Measurements from ENCODE around the gene CCDC92B. TPM values are rescaled to one million over a fixed set of nuclear protein-coding genes. Genes with fewer than 3 reads are reported as not detected.

Gene CCDC92B
- total and polyA plus RNA-seq, 9 of the 15 experiments (the other 6 are each of a cell fraction or from before 2014, with no cell fraction given) = not detected

- TF ChIP-seq E2F5 (CRISPR knock-in tag; IDR thresholded peaks at IDR 0.05) = no peak
- no peak for TF ChIP-seq CHAMP1 (IDR thresholded peaks at IDR 0.05)
Measured at GRCh38 chr17:2776589-2777241, 27.3 kb upstream of the CCDC92B start (continued).

- no peak overlapping the region for H3K4me2 ChIP-seq (ENCODE audit: insufficient read depth, low read length)
- intact Hi-C loops (cut with micrococcal nuclease) (no loop called here), in situ Hi-C loops (cut with MboI) (no loop called here)
- H3K9me3 ChIP-seq (replicated peaks; ENCODE audit: control insufficient read depth, insufficient read depth, low read depth, low read length) = no peaks in the 10 kb centered on the region
- CTCF ChIA-PET (ENCODE audit: low intra/inter-chr PET ratio) = no interaction called here
- ATAC-seq (no peak), FAIRE-seq (no peak), DNase-seq (ENCODE audit: extremely low read depth in 1 of 4, low spot score in 3 of 4) (no peak)
- H3K4me3 ChIP-seq = no peak overlapping the region
- no peaks in the 10 kb centered on the region; the same call in 1 of the 2 replicates for H4K20me1 ChIP-seq (replicated peaks; ENCODE audit: control insufficient read depth, insufficient read depth, low read length)
- peaks cover 3 to 24% of the 10 kb centered on the region in 2 experiments; a peak in 2 of 5 replicates for H3K27me3 ChIP-seq (ENCODE audit: control insufficient read depth in 2 of 2, insufficient read depth in 2 of 2, low read length in 2 of 2)
- no peaks in the 10 kb centered on the region for H3K36me3 ChIP-seq (ENCODE audit: control insufficient read depth, insufficient read depth, low read length)
- no peak overlapping the region for H3K27ac ChIP-seq (ENCODE audit: extremely low read depth, low read depth, low read length)
- no peaks in the 10 kb centered on the region for H3K79me2 ChIP-seq (ENCODE audit: control insufficient read depth, insufficient read depth, low read length)
- POLR2A ChIA-PET = no interaction called here
- no TSS peak for BruUV-seq (replicated peaks)
- no peaks in the 10 kb centered on the region for H3K9me1 ChIP-seq (ENCODE audit: control insufficient read depth, insufficient read depth, low read length)
- H2AFZ ChIP-seq (ENCODE audit: low read depth, low read length) = no peak overlapping the region
- peaks cover 0 to 6% of the 10 kb centered on the region in 2 experiments; a peak in 1 of 5 replicates for H3K4me1 ChIP-seq (replicated peaks in 1 of 2; ENCODE audit: control insufficient read depth in 2 of 2, insufficient read depth in 2 of 2, low read length in 2 of 2)
- no peak overlapping the region for H3K9ac ChIP-seq (ENCODE audit: insufficient read depth in 1 of 2, low read depth in 2 of 2, low read length in 2 of 2)
- 2% methylated on average over 5 of the region's 6 CpGs for WGBS (ENCODE audit: insufficient coverage, low coverage, missing lambda C conversion rate)
- TF ChIP-seq ZNF79 (CRISPR knock-in tag; IDR thresholded peaks at IDR 0.05; ENCODE audit: low read depth) (no peak), ZNF12 (CRISPR knock-in tag; IDR thresholded peaks at IDR 0.05) (no peak), SMARCE1 (IDR thresholded peaks at IDR 0.05) (no peak), ZBTB34 (CRISPR knock-in tag; IDR thresholded peaks at IDR 0.05) (no peak), E2F8 (IDR thresholded peaks at IDR 0.05; ENCODE audit: low read depth, partially characterized antibody) (no peak), ATF6 (CRISPR knock-in tag; IDR thresholded peaks at IDR 0.05) (no peak), HCFC1 (IDR thresholded peaks at IDR 0.05; ENCODE audit: low read depth, low read length) (no peak), ZC3H8 (IDR thresholded peaks at IDR 0.05) (no peak)
Measured at GRCh38 chr17:2775206-2775605, 25.8 kb upstream of the CCDC92B start.
